H1 (cell line): Measurements from ENCODE around the gene PLCB1. TPM values are rescaled to one million over a fixed set of nuclear protein-coding genes. Genes with fewer than 3 reads are reported as not detected.

Experiments used
- CTCF ChIA-PET: fragments of 300-600 bp; sonication (Branson Sonifier 250); formaldehyde crosslinking; loops from one replicate; lab custom pipeline; 2021; ENCODE audit not compliant: partially characterized antibody; lab: Charles Lee
- POLR2A ChIA-PET: fragments of 300-600 bp; sonication (Branson Sonifier 250); formaldehyde crosslinking; loops from one replicate; lab custom pipeline; 2021; ENCODE audit warnings: inconsistent platforms; ENCODE audit not compliant: partially characterized antibody; lab: Charles Lee
- DNase-seq, 2 experiments: peaks; one replicate each; pipeline versions ENCODE4 v3.0.0 to v3.0.0-alpha.2; 2010 to 2022; ENCODE audit warnings: low spot score in 2 of 2, low read depth in 1 of 2, mixed read lengths in 1 of 2
- FAIRE-seq: peaks from 2 replicates; lab custom pipeline; 2011; peaks lifted over from hg19 to GRCh38; lab: Jason Lieb, UNC
- H2AFZ ChIP-seq: 2 replicates; pipeline ENCODE4 v1.8.1; 2012; ENCODE audit warnings: low read length, inconsistent platforms
- H2AK5ac ChIP-seq: 2 replicates; pipeline ENCODE4 v1.6.1; 2013; ENCODE audit warnings: low read depth, low read length
- H2BK120ac ChIP-seq: replicated peaks from 2 replicates; pipeline ENCODE3; 2013; ENCODE audit warnings: low read depth, low read length, inconsistent platforms
- H2BK12ac ChIP-seq: 2 replicates; pipeline ENCODE4 v1.6.1; 2013; ENCODE audit warnings: low read depth, low read length
- H2BK15ac ChIP-seq: 2 replicates; pipeline ENCODE4 v1.6.1; 2013; ENCODE audit warnings: low read length
- H2BK20ac ChIP-seq: 2 replicates; pipeline ENCODE4 v1.6.1; 2013; ENCODE audit warnings: low read length
- H2BK5ac ChIP-seq: 2 replicates; pipeline ENCODE4 v1.6.1; 2013; ENCODE audit warnings: low read depth, low read length
- H3K14ac ChIP-seq: 2 replicates; pipeline ENCODE4 v1.6.1; 2013; ENCODE audit warnings: inconsistent platforms; ENCODE audit not compliant: insufficient read length
- H3K18ac ChIP-seq: 2 replicates; pipeline ENCODE4 v1.6.1; 2013; ENCODE audit warnings: low read length; ENCODE audit errors: extremely low read depth
- H3K23ac ChIP-seq: 2 replicates; pipeline ENCODE4 v1.6.1; 2013; ENCODE audit warnings: inconsistent platforms; ENCODE audit not compliant: insufficient read length
- H3K23me2 ChIP-seq: 2 replicates; pipeline ENCODE4 v1.6.1; 2013; ENCODE audit warnings: low read depth, low read length
- H3K27ac ChIP-seq: 2 replicates; pipeline ENCODE4 v1.6.1; 2011; ENCODE audit warnings: low read depth, low read length, inconsistent platforms
- H3K27me3 ChIP-seq, 4 experiments: replicated peaks in 1 of 4; 1 replicate in 1 of 4; 2 replicates in 3 of 4; pipeline versions ENCODE4 v1.6.1 to v1.8.1; 2011 to 2013; ENCODE audit warnings: low read length in 3 of 4, mild to moderate bottlenecking in 3 of 4, inconsistent platforms in 2 of 4, mixed read lengths in 2 of 4, moderate library complexity in 1 of 4; ENCODE audit not compliant: control insufficient read depth in 3 of 4, insufficient read depth in 3 of 4; ENCODE audit errors: extremely low read depth in 1 of 4
- H3K36me3 ChIP-seq, 4 experiments: 2 replicates each; pipeline versions ENCODE4 v1.6.1 to v1.8.1; 2011 to 2013; ENCODE audit warnings: mild to moderate bottlenecking in 4 of 4, low read length in 3 of 4, moderate library complexity in 2 of 4, control low read depth in 1 of 4, inconsistent platforms in 1 of 4; ENCODE audit not compliant: insufficient read depth in 4 of 4, control insufficient read depth in 2 of 4
- H3K4ac ChIP-seq: replicated peaks from 2 replicates; pipeline ENCODE3; 2013; ENCODE audit warnings: low read length, low read depth, mixed read lengths, inconsistent platforms; ENCODE audit not compliant: insufficient read length
- H3K4me1 ChIP-seq, 4 experiments: replicated peaks in 1 of 4; 1 replicate in 1 of 4; 2 replicates in 3 of 4; pipeline versions ENCODE4 v1.6.1 to v1.8.1; 2011 to 2013; ENCODE audit warnings: low read length in 3 of 4, inconsistent platforms in 2 of 4, mixed read lengths in 1 of 4; ENCODE audit not compliant: insufficient read depth in 4 of 4, control insufficient read depth in 3 of 4
- H3K4me2 ChIP-seq, 2 experiments: 2 replicates each; pipeline versions ENCODE4 v1.6.1 to v1.8.1; 2011 to 2013; ENCODE audit warnings: low read depth in 2 of 2, low read length in 2 of 2, control low read depth in 1 of 2, inconsistent platforms in 1 of 2, mild to moderate bottlenecking in 1 of 2; ENCODE audit not compliant: insufficient read depth in 1 of 2
- H3K4me3 ChIP-seq, 4 experiments: fragments of 200-600, 300-600 bp in 1 of 4; sonication (generic), shearing (Covaris generic), sonication (Bioruptor Twin) in 1 of 4; 2 replicates each; pipeline versions ENCODE4 v1.5.1 to v1.8.1; 2011 to 2016; ENCODE audit warnings: low read length in 4 of 4, low read depth in 3 of 4, control low read depth in 2 of 4, inconsistent platforms in 2 of 4, mild to moderate bottlenecking in 2 of 4, mixed read lengths in 1 of 4, moderate library complexity in 1 of 4; ENCODE audit not compliant: insufficient read depth in 2 of 4; ENCODE audit errors: extremely low read depth in 1 of 4
- H3K56ac ChIP-seq: replicated peaks from 2 replicates; pipeline ENCODE3; 2013; ENCODE audit warnings: low read depth, mild to moderate bottlenecking, mixed read lengths, low read length, inconsistent platforms; ENCODE audit not compliant: insufficient read length
- H3K79me1 ChIP-seq: 2 replicates; pipeline ENCODE4 v1.6.1; 2013; ENCODE audit warnings: low read depth, low read length, control low read depth
- H3K79me2 ChIP-seq, 2 experiments: 2 replicates each; pipeline versions ENCODE4 v1.6.1 to v1.8.1; 2012 to 2013; ENCODE audit warnings: low read length in 2 of 2, mild to moderate bottlenecking in 2 of 2, inconsistent platforms in 1 of 2; ENCODE audit not compliant: insufficient read depth in 2 of 2, control insufficient read depth in 1 of 2
- H3K9ac ChIP-seq, 4 experiments: replicated peaks in 1 of 4; 1 replicate in 1 of 4; 2 replicates in 3 of 4; pipeline versions ENCODE4 v1.6.1 to v1.8.1; 2011 to 2013; ENCODE audit warnings: low read depth in 3 of 4, low read length in 3 of 4, control low read depth in 2 of 4, mild to moderate bottlenecking in 2 of 4, moderate library complexity in 2 of 4, inconsistent platforms in 1 of 4; ENCODE audit errors: extremely low read depth in 1 of 4
- H3K9me3 ChIP-seq, 2 experiments: 2 replicates each; pipeline versions ENCODE4 v1.6.1 to v1.8.1; 2012 to 2013; ENCODE audit warnings: mild to moderate bottlenecking in 2 of 2, moderate library complexity in 2 of 2, control low read depth in 1 of 2, inconsistent platforms in 1 of 2, low read depth in 1 of 2, low read length in 1 of 2, mixed read lengths in 1 of 2; ENCODE audit not compliant: insufficient read depth in 2 of 2
- H4K20me1 ChIP-seq, 2 experiments: replicated peaks in 1 of 2; 2 replicates each; pipeline versions ENCODE3 to v1.8.1; 2011 to 2013; ENCODE audit warnings: inconsistent platforms in 2 of 2, low read length in 2 of 2, mild to moderate bottlenecking in 1 of 2; ENCODE audit not compliant: insufficient read depth in 2 of 2, control insufficient read depth in 1 of 2
- H4K5ac ChIP-seq: 2 replicates; pipeline ENCODE4 v1.6.1; 2013; ENCODE audit warnings: low read length, low read depth, mixed read lengths, inconsistent platforms; ENCODE audit not compliant: insufficient read length
- H4K8ac ChIP-seq: 2 replicates; pipeline ENCODE4 v1.8.0; 2013; ENCODE audit warnings: mild to moderate bottlenecking, moderate library complexity, low read length, inconsistent platforms; ENCODE audit not compliant: insufficient read depth; ENCODE audit errors: extremely low read depth
- H4K91ac ChIP-seq: replicated peaks from 2 replicates; pipeline ENCODE3; 2013; ENCODE audit warnings: low read length, mixed read lengths, inconsistent platforms; ENCODE audit not compliant: insufficient read length
- ATF2 ChIP-seq: IDR thresholded peaks from 2 replicates; pipeline ENCODE4 v1.6.1; 2012; ENCODE audit warnings: low read length, inconsistent platforms
- CHD2 ChIP-seq: IDR thresholded peaks from 2 replicates; pipeline ENCODE4 v1.6.1; 2012; ENCODE audit warnings: low read length, improper control_type of control experiment
- GABPA ChIP-seq: IDR thresholded peaks from 2 replicates; pipeline ENCODE4 v1.6.1; 2011; ENCODE audit warnings: mild to moderate bottlenecking, low read length, moderate library complexity, borderline replicate concordance; ENCODE audit not compliant: insufficient read depth
- JUN ChIP-seq: IDR thresholded peaks from 2 replicates; pipeline ENCODE4 v1.6.1; 2011; ENCODE audit warnings: low read depth, mild to moderate bottlenecking, improper control_type of control experiment, low read length
- KDM1A ChIP-seq: fragments of 200-600, 300-600 bp; sonication (generic); IDR thresholded peaks from 2 replicates; pipeline ENCODE4 v1.7.1; 2016; ENCODE audit warnings: mild to moderate bottlenecking, low read length, borderline replicate concordance
- KDM5A ChIP-seq: fragments of 200-600 bp; IDR thresholded peaks from 2 replicates; pipeline ENCODE4 v1.7.1; 2012; ENCODE audit warnings: mild to moderate bottlenecking, low read length, inconsistent platforms, mixed read lengths
- SIN3A ChIP-seq, 2 experiments: IDR thresholded peaks in 1 of 2; conservative IDR thresholded peaks in 1 of 2; 2 replicates each; pipeline ENCODE4 v1.6.1; 2011 to 2012; ENCODE audit warnings: low read length in 2 of 2, improper control_type of control experiment in 1 of 2, low read depth in 1 of 2, mild to moderate bottlenecking in 1 of 2
- SIX5 ChIP-seq: IDR thresholded peaks from 2 replicates; pipeline ENCODE4 v1.6.1; 2011; ENCODE audit warnings: mild to moderate bottlenecking, low read depth, low read length
- SRF ChIP-seq: IDR thresholded peaks from 2 replicates; pipeline ENCODE4 v1.6.1; 2011; ENCODE audit warnings: mild to moderate bottlenecking, low read depth, low read length, moderate library complexity
- YY1 ChIP-seq: IDR thresholded peaks from 2 replicates; pipeline ENCODE4 v1.6.1; 2011; ENCODE audit warnings: low read depth, mild to moderate bottlenecking, low read length
- ZNF274 ChIP-seq: IDR thresholded peaks from 2 replicates; pipeline ENCODE4 v1.7.0; 2012; ENCODE audit warnings: low read length, borderline replicate concordance; ENCODE audit errors: extremely low read depth
- WGBS, 2 experiments: shearing (Covaris generic) in 1 of 2; methylation state at CpG; one replicate each; pipeline versions ENCODE4 v1.1.6 to v1.1.7; 2013 to 2015; ENCODE audit warnings: low lambda C conversion rate in 2 of 2, mixed read lengths in 2 of 2, inconsistent platforms in 1 of 2, low coverage in 1 of 2, missing lambda C conversion rate in 1 of 2; ENCODE audit not compliant: insufficient replicate concordance in 2 of 2, insufficient coverage in 1 of 2, insufficient read length in 1 of 2; ENCODE audit errors: extremely low coverage in 1 of 2, missing lambda C conversion rate in 1 of 2; 5-methylcytosine and 5-hydroxymethylcytosine counted together
- polyA plus RNA-seq, 7 experiments: library from polyadenylated mRNA; depleted of rRNA in 3 of 7; stranded (reverse) in 5 of 7; unstranded in 2 of 7; fragments of >200 nt in 5 of 7; fragments of 200-250 nt in 2 of 7; gene quantifications; 1 replicate in 5 of 7; 2 replicates in 1 of 7; 4 replicates in 1 of 7; pipeline versions ENCODE4 v1.2.1 to v1.2.3, GENCODE V29; 2011 to 2013; ENCODE audit warnings: missing spikeins in 2 of 7, mixed read lengths in 2 of 7
- total RNA-seq: library from RNA; stranded (reverse); fragmentation: NEBNext Ultra II Directional; extraction: Animal tissue kit (Norgen Biotek cat#: 25700); gene quantifications from 2 replicates; pipeline ENCODE4 v1.2.1, GENCODE V29; 2021

Gene PLCB1
- total and polyA plus RNA-seq, 2 of the 8 experiments (the other 6 are each of a cell fraction or from before 2014, with no cell fraction given): 2.6 to 9.1 TPM

DNA sequence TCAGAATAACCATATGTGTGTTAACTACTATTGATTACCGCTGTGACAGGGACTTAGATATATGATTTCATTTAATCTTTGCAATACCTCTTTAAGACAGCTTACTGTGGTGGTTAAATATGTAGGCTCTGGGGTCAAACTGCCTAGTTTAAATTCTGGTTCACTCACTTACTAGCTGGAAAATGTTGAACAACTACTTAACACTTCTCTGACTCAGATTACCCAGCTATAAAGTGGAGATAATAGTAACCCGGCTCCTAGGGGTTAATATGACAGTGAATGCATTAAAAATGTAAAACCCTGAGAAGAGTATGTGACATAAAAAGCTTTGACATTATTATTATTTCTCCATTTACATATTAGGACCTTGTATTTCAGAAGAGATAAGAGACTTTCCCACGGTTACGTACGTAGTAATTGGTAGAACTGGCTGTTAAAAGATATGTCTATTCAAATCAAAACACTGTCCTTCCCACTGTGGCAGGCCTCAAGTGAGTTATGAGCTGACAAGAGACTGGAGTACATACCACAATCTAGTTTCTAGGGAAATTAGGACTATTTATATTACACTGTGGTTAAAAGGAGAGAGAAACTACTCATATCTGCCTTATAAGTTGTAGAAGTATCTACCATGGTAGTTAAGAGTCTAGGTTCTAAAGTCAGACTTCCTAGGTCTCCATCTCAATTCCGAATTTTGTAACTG lies 4.4 kb upstream of the PLCB1 start:
- H3K23me2 ChIP-seq: peaks cover 5% of the 10 kb centered on the region; the same call in 1 of the 2 replicates
- H4K20me1 ChIP-seq: no peaks in the 10 kb centered on the region
- no peak overlapping the region for H3K14ac ChIP-seq
- H2BK20ac ChIP-seq: no peak overlapping the region
- H2BK5ac ChIP-seq: no peak overlapping the region
- no peak overlapping the region for H4K5ac ChIP-seq
- H2AFZ ChIP-seq: no peak overlapping the region
- ChIA-PET CTCF (interaction anchor here (0.8 to 6.9 kb wide), 9 partner anchors 38 to 594 kb away, joined by 3 to 31 read pairs (median 5); no protein-coding TSS in a partner anchor), POLR2A (interaction anchor here (1.5 kb wide), 1 partner anchor 12 kb away, joined by 4 read pairs; no protein-coding TSS in a partner anchor)
- H3K4me2 ChIP-seq: no peak overlapping the region; a peak in 1 of 4 replicates
- no peak overlapping the region for H3K23ac ChIP-seq
- no peak overlapping the region for H2BK120ac ChIP-seq
- DNase-seq: no peak
- H4K8ac ChIP-seq: no peak overlapping the region
- H4K91ac ChIP-seq: no peak overlapping the region
- no peak overlapping the region for H2BK15ac ChIP-seq
- no peak overlapping the region for H3K27ac ChIP-seq
- no peak overlapping the region for H3K9ac ChIP-seq
- no peaks in the 10 kb centered on the region; a peak in 1 of 4 replicates for H3K79me2 ChIP-seq
- H3K4me3 ChIP-seq: no peak overlapping the region
- H3K56ac ChIP-seq: no peak overlapping the region
- H3K4ac ChIP-seq: no peak overlapping the region
- WGBS, 2 experiments: 94% methylated on average over 6 of the region's 6 CpGs; no CpG with 5 or more reads in 1 of the 2 experiments
- peaks cover 0 to 11% (median 8%) of the 10 kb centered on the region in 4 experiments; a peak in 6 of 7 replicates for H3K27me3 ChIP-seq
- no peak for FAIRE-seq
- no peaks in the 10 kb centered on the region for H3K36me3 ChIP-seq
- H2BK12ac ChIP-seq: no peak overlapping the region
- no peaks in the 10 kb centered on the region for H3K79me1 ChIP-seq
- H3K18ac ChIP-seq: no peak overlapping the region
- H2AK5ac ChIP-seq: no peak overlapping the region
- H3K4me1 ChIP-seq: peaks cover 0 to 6% (median 0%) of the 10 kb centered on the region in 4 experiments; a peak in 1 of 7 replicates
- no peaks in the 10 kb centered on the region for H3K9me3 ChIP-seq
- TF ChIP-seq SIX5: no peak
- TF ChIP-seq KDM1A: no peak
- TF ChIP-seq KDM5A: no peak
- TF ChIP-seq ZNF274: no peak
- no peak for TF ChIP-seq SRF
- TF ChIP-seq YY1: no peak
- no peak for TF ChIP-seq CHD2
- TF ChIP-seq SIN3A (conservative IDR thresholded peaks at IDR 0.05 in 1 of 2, IDR thresholded peaks at IDR 0.05 in 1 of 2; ENCODE audit: low read depth in 1 of 2, low read length in 2 of 2): no peak
- no peak for TF ChIP-seq JUN
- no peak for TF ChIP-seq GABPA
- no peak for TF ChIP-seq ATF2
